ENCODE data around the gene IPCEF1.

The IPCEF1 gene

DNA sequence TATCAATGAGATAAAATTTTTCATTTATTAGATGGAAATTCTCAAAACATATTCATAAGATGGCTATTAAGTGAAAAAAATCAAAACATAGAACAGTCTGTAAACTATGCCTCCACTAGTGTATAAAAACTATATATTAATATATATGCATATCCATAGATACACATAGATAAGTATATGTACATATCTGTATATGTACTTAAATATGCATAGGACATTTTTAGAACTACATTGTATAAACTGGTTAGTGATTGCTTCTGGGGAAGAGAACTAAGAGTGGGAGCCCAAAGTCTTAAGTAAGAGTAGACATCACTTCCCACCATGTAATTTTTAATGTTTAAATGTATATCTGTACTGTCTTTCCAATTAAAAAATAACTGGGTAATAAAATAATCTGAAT lies 31.5 kb downstream of the IPCEF1 start:
- no peaks in the 10 kb centered on the region for H3K27me3 ChIP-seq (ENCODE audit: insufficient read depth, low read depth)
- no peak overlapping the region for H3K4me3 ChIP-seq (IDR thresholded peaks at IDR 0.05; ENCODE audit: insufficient read depth, low read depth, low read length)
- H2AFZ ChIP-seq (ENCODE audit: low read depth), result no peak overlapping the region
- no peak for TF ChIP-seq CTCF (conservative IDR thresholded peaks at IDR 0.05; ENCODE audit: low read depth, low read length)
- H3K9ac ChIP-seq, result no peak overlapping the region
- no peaks in the 10 kb centered on the region for H3K4me1 ChIP-seq (ENCODE audit: low read depth, poor library complexity, severe bottlenecking)
- H3K4me2 ChIP-seq, result no peak overlapping the region
- H4K20me1 ChIP-seq (ENCODE audit: insufficient read depth), result no peaks in the 10 kb centered on the region
- no peaks in the 10 kb centered on the region for H3K36me3 ChIP-seq (ENCODE audit: insufficient read depth)
- no peaks in the 10 kb centered on the region for H3K79me2 ChIP-seq (ENCODE audit: insufficient read depth, low read depth)
- no peak overlapping the region for H3K27ac ChIP-seq

DNA sequence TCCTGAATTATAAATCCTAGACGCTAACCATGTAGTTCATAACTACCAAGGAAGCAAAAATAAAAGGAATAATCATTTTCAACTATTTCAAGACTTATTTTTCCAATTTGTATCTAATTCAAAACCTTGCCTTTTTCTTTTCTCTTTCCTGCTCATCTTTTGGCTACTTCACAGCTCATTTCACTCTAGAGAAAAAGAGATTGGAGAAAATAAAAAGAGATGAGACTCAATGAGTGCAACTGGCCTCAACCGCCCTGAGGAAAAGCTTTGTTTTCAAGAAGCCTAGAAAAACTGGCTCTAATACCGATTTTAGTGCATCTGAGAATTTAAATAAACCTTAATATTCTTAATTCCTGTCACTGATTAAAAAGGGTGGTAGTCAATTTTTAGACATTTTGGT lies 36.4 kb downstream of the IPCEF1 start:
- H3K36me3 ChIP-seq (ENCODE audit: insufficient read depth), result no peaks in the 10 kb centered on the region
- no peak overlapping the region for H3K4me3 ChIP-seq (IDR thresholded peaks at IDR 0.05; ENCODE audit: insufficient read depth, low read depth, low read length)
- H3K27ac ChIP-seq, result no peak overlapping the region
- H4K20me1 ChIP-seq (ENCODE audit: insufficient read depth), result no peaks in the 10 kb centered on the region
- H3K79me2 ChIP-seq (ENCODE audit: insufficient read depth, low read depth), result no peaks in the 10 kb centered on the region
- no peaks in the 10 kb centered on the region for H3K27me3 ChIP-seq (ENCODE audit: insufficient read depth, low read depth)
- H3K4me2 ChIP-seq, result no peak overlapping the region
- H3K4me1 ChIP-seq (ENCODE audit: low read depth, poor library complexity, severe bottlenecking), result no peaks in the 10 kb centered on the region
- H2AFZ ChIP-seq (ENCODE audit: low read depth), result no peak overlapping the region
- no peak for TF ChIP-seq CTCF (conservative IDR thresholded peaks at IDR 0.05; ENCODE audit: low read depth, low read length)
- no peak overlapping the region for H3K9ac ChIP-seq

- Histone ChIP-seq H3K27me3 (ENCODE audit: insufficient read depth, low read depth) (no peaks in the 10 kb centered on the region), H3K36me3 (ENCODE audit: insufficient read depth) (no peaks in the 10 kb centered on the region), H3K9ac (no peak overlapping the region), H3K4me1 (ENCODE audit: low read depth, poor library complexity, severe bottlenecking) (no peaks in the 10 kb centered on the region), H2AFZ (ENCODE audit: low read depth) (no peak overlapping the region), H3K79me2 (ENCODE audit: insufficient read depth, low read depth) (no peaks in the 10 kb centered on the region), H3K4me3 (IDR thresholded peaks at IDR 0.05; ENCODE audit: insufficient read depth, low read depth, low read length) (no peak overlapping the region), H4K20me1 (ENCODE audit: insufficient read depth) (no peaks in the 10 kb centered on the region), H3K4me2 (no peak overlapping the region), H3K27ac (no peak overlapping the region)
- no peak for TF ChIP-seq CTCF (conservative IDR thresholded peaks at IDR 0.05; ENCODE audit: low read depth, low read length)
Observed at GRCh38 chr6:154319231-154319858, 37.3 kb downstream of the IPCEF1 start.

DNA sequence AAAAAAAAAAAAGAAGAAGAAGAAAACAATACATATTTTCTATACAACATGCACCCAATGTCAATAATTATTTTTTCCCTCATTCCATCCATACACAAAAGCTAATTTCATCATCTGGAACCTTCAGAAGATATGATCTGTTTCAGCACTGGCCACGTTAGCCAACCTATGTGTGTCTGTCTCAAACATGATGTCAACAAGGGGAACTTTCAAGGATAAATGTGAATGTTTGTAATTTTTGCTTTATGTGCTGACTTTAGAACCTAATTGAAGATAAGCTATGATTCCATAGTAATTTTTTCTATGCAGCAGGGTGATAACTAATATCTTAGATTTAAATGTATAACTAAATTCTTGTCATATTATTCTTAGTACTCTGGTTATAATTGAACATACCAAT lies 37.9 kb downstream of the IPCEF1 start:
- no peaks in the 10 kb centered on the region for H3K79me2 ChIP-seq (ENCODE audit: insufficient read depth, low read depth)
- H3K27me3 ChIP-seq (ENCODE audit: insufficient read depth, low read depth), result no peaks in the 10 kb centered on the region
- TF ChIP-seq CTCF (conservative IDR thresholded peaks at IDR 0.05; ENCODE audit: low read depth, low read length), result no peak
- no peaks in the 10 kb centered on the region for H3K4me1 ChIP-seq (ENCODE audit: low read depth, poor library complexity, severe bottlenecking)
- no peak overlapping the region for H2AFZ ChIP-seq (ENCODE audit: low read depth)
- H3K4me2 ChIP-seq, result no peak overlapping the region
- no peaks in the 10 kb centered on the region for H3K36me3 ChIP-seq (ENCODE audit: insufficient read depth)
- no peaks in the 10 kb centered on the region for H4K20me1 ChIP-seq (ENCODE audit: insufficient read depth)
- H3K4me3 ChIP-seq (IDR thresholded peaks at IDR 0.05; ENCODE audit: insufficient read depth, low read depth, low read length), result no peak overlapping the region
- H3K27ac ChIP-seq, result no peak overlapping the region
- H3K9ac ChIP-seq, result no peak overlapping the region

Measured in KMS-11 (cell line).